Natural killer cell (primary cell): ENCODE data around the gene SYNDIG1. TPM values are rescaled to one million over a fixed set of nuclear protein-coding genes. Genes with fewer than 3 reads are reported as not detected.
A peak's percentile ranks its signal among the peaks of the same experiment; 100 is the strongest.

Source experiments
- ATAC-seq, 3 donors: fragments of 150-1000 bp in 2 of 3; fragments of 200-7000 bp in 1 of 3; cut with Tn5 transposase; 1 replicate in 1 of 3; 2 replicates in 2 of 3; pipeline ENCODE4 v1.10.0; 2021; ENCODE audit warnings: mild to moderate bottlenecking in 2 of 3, moderate library complexity in 2 of 3
- DNase-seq, 2 donors: peaks; one replicate each; pipeline versions ENCODE4 v3.0.0 to v3.0.0-alpha.2; 2013 to 2021; ENCODE audit warnings: mixed read lengths in 1 of 2
- H3K27ac ChIP-seq: one replicate; pipeline ENCODE4 v1.5.1; 2013; ENCODE audit warnings: mild to moderate bottlenecking, low read length
- H3K27me3 ChIP-seq: one replicate; pipeline ENCODE4 v1.6.1; 2013; ENCODE audit warnings: low read length; ENCODE audit not compliant: control insufficient read depth, insufficient read depth
- H3K36me3 ChIP-seq: one replicate; pipeline ENCODE4 v1.6.1; 2013; ENCODE audit warnings: low read length; ENCODE audit not compliant: control insufficient read depth, insufficient read depth
- H3K4me1 ChIP-seq: one replicate; pipeline ENCODE4 v1.6.1; 2013; ENCODE audit warnings: low read length; ENCODE audit not compliant: control insufficient read depth, insufficient read depth
- H3K4me3 ChIP-seq: one replicate; pipeline ENCODE4 v1.5.1; 2013; ENCODE audit warnings: low read length
- H3K9me3 ChIP-seq: one replicate; pipeline ENCODE4 v1.6.1; 2013; ENCODE audit warnings: low read length; ENCODE audit not compliant: control insufficient read depth, insufficient read depth
- H3K27ac Mint-ChIP-seq, 2 donors: one replicate each; pipeline ENCODE4 v1.8.0; 2022; ENCODE audit warnings: mild to moderate bottlenecking in 2 of 2, mixed read lengths in 2 of 2, moderate library complexity in 1 of 2
- H3K27me3 Mint-ChIP-seq, 2 donors: one replicate each; pipeline ENCODE4 v1.8.0; 2022; ENCODE audit warnings: low read depth in 2 of 2, mixed read lengths in 2 of 2
- H3K36me3 Mint-ChIP-seq: one replicate; pipeline ENCODE4 v1.8.0; 2022; ENCODE audit warnings: mixed read lengths
- H3K4me1 Mint-ChIP-seq, 2 donors: one replicate each; pipeline ENCODE4 v1.8.0; 2022; ENCODE audit warnings: mixed read lengths in 2 of 2
- H3K4me3 Mint-ChIP-seq: one replicate; pipeline ENCODE4 v1.8.0; 2022; ENCODE audit warnings: mild to moderate bottlenecking, moderate library complexity, mixed read lengths
- H3K9me3 Mint-ChIP-seq, 2 donors: one replicate each; pipeline ENCODE4 v1.8.0; 2022; ENCODE audit warnings: mixed read lengths in 2 of 2
- WGBS: methylation state at CpG from one replicate; pipeline ENCODE4 v1.1.7; 2013; ENCODE audit warnings: missing lambda C conversion rate; ENCODE audit not compliant: insufficient coverage; 5-methylcytosine and 5-hydroxymethylcytosine counted together
- intact Hi-C: fragments of 100-400 bp; cut with micrococcal nuclease; formaldehyde crosslinking; loops from one replicate; pipeline ENCODE4 v1.14.2; 2022
- total RNA-seq, 4 donors: library from RNA; stranded (reverse); fragments of 120-200 nt in 1 of 4; gene quantifications; one replicate each; pipeline versions ENCODE4 v1.2.3 to v1.2.4, GENCODE V29; 2013 to 2022
- TF ChIP-seq, protein P1 (sequence below): fragments of 200-600 bp; IDR thresholded peaks from one replicate; pipeline ENCODE4 v1.8.0; 2022; ENCODE audit warnings: antibody characterized with exemption

SYNDIG1 gene
- total RNA-seq, 3 donors from 2014 or later (not counting 1 experiment from before 2014, with no cell fraction given): not detected

- Mint-ChIP-seq H3K27me3 (no peaks in the 10 kb centered on the region), H3K36me3 (no peaks in the 10 kb centered on the region), H3K4me3 (no peak overlapping the region), H3K27ac (no peak overlapping the region), H3K4me1 (peaks cover 11 to 12% of the 10 kb centered on the region in 2 donors), H3K9me3 (no peaks in the 10 kb centered on the region)
- intact Hi-C loops: no loop called here
- Histone ChIP-seq H3K9me3 (no peaks in the 10 kb centered on the region), H3K4me3 (no peak overlapping the region), H3K36me3 (no peaks in the 10 kb centered on the region), H3K27ac (no peak overlapping the region), H3K27me3 (no peaks in the 10 kb centered on the region), H3K4me1 (peaks cover 6% of the 10 kb centered on the region)
- DNase-seq (no peak), ATAC-seq (no peak)
- TF ChIP-seq, protein P1, sequence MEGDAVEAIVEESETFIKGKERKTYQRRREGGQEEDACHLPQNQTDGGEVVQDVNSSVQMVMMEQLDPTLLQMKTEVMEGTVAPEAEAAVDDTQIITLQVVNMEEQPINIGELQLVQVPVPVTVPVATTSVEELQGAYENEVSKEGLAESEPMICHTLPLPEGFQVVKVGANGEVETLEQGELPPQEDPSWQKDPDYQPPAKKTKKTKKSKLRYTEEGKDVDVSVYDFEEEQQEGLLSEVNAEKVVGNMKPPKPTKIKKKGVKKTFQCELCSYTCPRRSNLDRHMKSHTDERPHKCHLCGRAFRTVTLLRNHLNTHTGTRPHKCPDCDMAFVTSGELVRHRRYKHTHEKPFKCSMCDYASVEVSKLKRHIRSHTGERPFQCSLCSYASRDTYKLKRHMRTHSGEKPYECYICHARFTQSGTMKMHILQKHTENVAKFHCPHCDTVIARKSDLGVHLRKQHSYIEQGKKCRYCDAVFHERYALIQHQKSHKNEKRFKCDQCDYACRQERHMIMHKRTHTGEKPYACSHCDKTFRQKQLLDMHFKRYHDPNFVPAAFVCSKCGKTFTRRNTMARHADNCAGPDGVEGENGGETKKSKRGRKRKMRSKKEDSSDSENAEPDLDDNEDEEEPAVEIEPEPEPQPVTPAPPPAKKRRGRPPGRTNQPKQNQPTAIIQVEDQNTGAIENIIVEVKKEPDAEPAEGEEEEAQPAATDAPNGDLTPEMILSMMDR: no peak
- 91% methylated on average over 6 of the region's 6 CpGs for WGBS
These were observed 159.6 kb downstream of the SYNDIG1 start for GRCh38 chr20:24628985-24629384.

DNA sequence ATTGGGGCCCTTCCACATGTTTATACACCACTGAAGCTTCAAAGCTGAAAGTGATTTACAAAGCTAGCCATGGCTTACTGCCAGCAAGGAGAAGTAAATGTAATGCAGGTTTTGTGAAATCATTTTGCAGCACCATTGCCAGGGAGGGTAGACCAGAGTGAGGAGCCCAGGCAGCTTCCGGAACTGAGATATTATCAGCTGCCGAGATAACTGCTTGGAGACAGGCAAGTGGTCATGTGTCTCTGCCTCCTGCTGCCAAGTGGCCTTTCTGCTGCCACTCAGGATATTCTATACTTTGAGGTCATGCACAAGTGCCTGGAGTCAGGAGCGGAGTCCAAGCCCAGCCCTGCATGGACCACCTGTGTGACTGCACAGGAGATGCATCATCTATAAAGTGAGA lies 160.2 kb downstream of the SYNDIG1 start:
- 36% methylated on average over 3 of the region's 3 CpGs for WGBS
- Mint-ChIP-seq H3K9me3 (no peaks in the 10 kb centered on the region), H3K27ac (peak overlapping the region in 1 of 2 donors; percentile 28), H3K4me3 (no peak overlapping the region), H3K27me3 (peaks cover 0 to 2% of the 10 kb centered on the region in 2 donors), H3K36me3 (no peaks in the 10 kb centered on the region), H3K4me1 (peaks cover 11 to 12% of the 10 kb centered on the region in 2 donors)
- intact Hi-C loops: no loop called here
- Histone ChIP-seq H3K4me1 (peaks cover 6% of the 10 kb centered on the region), H3K36me3 (no peaks in the 10 kb centered on the region), H3K9me3 (no peaks in the 10 kb centered on the region), H3K4me3 (no peak overlapping the region), H3K27me3 (no peaks in the 10 kb centered on the region), H3K27ac (no peak overlapping the region)
- TF ChIP-seq, protein P1: no peak
- DNase-seq (no peak), ATAC-seq (peak in 2 of 3 donors; percentile 34 to 66)

DNA sequence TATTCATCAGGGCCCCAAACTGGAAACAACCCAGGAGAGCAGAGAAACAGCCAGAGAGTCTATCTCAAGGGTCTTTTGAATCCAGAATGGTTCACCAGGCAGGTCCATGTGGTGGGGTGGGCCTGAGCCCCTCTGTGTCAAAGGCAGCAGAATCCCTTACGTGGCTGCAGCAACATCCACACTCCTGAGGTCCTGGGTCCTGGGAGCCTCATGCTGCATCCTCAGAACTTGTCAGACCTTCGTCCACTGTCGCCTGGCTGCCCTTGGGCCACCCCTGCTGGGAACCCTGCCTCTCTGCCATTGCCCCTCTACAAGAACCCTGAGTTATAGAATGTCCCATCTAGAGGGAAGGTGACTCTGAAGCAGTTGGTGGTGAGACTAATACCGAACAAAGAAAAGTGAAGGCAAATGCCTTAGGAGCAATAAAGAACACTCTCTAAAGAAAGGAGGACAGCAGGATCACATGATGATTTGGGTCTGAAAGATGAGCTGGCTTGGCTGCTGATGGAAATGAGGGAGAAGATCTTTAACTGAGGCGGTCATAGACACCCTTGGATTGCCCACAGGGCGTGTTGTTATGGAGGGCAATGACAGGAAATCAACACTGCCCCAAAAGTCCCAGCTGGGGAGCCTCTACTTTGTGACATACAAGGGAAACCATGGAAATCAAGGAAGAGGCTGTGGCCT lies 161.2 kb downstream of the SYNDIG1 start:
- no peaks in the 10 kb centered on the region for H3K9me3 Mint-ChIP-seq

More for the DNA sequence above, 161.2 kb downstream of the SYNDIG1 start:
- ATAC-seq (no peak), DNase-seq (no peak)
- Histone ChIP-seq H3K9me3 (no peaks in the 10 kb centered on the region), H3K4me3 (no peak overlapping the region), H3K4me1 (peaks cover 6% of the 10 kb centered on the region), H3K36me3 (no peaks in the 10 kb centered on the region), H3K27ac (no peak overlapping the region), H3K27me3 (no peaks in the 10 kb centered on the region)
- 91% methylated on average over 6 of the region's 6 CpGs for whole genome bisulfite sequencing
- Mint-ChIP-seq H3K27ac (no peak overlapping the region), H3K36me3 (no peaks in the 10 kb centered on the region), H3K27me3 (peaks cover 3 to 7% of the 10 kb centered on the region in 2 donors), H3K4me1 (peaks cover 11 to 12% of the 10 kb centered on the region in 2 donors), H3K4me3 (no peak overlapping the region)
- TF ChIP-seq, protein P1: no peak
- intact Hi-C loops: no loop called here
